Measurements from ENCODE around the gene SLC46A2. TPM values are rescaled to one million over a fixed set of nuclear protein-coding genes. Genes with fewer than 3 reads are reported as not detected.

SLC46A2 gene, protein sequence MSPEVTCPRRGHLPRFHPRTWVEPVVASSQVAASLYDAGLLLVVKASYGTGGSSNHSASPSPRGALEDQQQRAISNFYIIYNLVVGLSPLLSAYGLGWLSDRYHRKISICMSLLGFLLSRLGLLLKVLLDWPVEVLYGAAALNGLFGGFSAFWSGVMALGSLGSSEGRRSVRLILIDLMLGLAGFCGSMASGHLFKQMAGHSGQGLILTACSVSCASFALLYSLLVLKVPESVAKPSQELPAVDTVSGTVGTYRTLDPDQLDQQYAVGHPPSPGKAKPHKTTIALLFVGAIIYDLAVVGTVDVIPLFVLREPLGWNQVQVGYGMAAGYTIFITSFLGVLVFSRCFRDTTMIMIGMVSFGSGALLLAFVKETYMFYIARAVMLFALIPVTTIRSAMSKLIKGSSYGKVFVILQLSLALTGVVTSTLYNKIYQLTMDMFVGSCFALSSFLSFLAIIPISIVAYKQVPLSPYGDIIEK
- polyA plus RNA-seq (not detected in 2 replicates), polyA minus RNA-seq (not detected in 2 replicates)

DNA sequence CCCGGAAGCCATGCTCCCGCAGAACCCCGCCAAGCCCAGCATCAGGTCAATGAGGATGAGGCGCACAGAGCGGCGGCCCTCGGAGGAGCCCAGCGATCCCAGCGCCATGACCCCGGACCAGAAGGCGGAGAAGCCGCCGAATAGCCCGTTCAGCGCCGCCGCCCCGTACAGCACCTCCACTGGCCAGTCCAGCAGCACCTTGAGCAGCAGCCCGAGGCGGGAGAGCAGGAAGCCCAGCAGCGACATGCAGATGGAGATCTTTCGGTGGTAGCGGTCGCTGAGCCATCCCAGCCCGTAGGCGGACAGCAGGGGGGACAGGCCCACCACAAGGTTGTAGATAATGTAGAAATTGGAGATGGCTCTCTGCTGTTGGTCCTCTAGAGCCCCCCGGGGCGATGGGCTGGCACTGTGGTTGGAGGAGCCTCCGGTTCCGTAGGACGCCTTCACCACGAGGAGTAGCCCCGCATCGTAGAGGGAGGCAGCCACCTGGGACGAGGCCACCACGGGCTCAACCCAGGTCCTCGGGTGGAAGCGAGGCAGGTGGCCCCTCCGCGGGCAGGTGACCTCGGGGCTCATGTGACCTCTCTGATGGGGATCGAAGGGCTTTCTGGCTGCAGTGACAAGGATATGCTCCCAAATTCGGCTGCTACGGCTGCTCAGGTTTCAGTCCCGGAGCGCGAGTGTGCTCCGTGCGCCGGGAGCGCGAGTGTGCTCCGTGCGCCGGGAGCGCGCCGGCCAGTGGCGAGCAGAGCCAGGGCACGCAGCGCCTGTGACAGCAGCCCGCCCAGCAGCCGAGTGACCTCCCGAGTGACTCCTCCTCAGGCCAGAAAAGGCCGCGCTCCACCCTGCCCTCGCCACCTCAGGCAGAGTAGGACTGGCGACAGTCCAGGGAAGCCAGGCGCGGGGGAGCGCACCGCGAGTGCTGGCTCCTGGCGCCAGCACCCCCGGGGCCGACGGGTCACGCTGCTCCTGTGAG lies at the start of gene SLC46A2:
Gene SLC46A2, minus strand, starts transcription at position 771 of the 976 bp plus-strand sequence. Its CDS starts 195 bp downstream, at position 576.
- Histone ChIP-seq H2AFZ (ENCODE audit: low read depth, low read length) (no peak within 1 kb of the TSS), H4K20me1 (ENCODE audit: insufficient read depth) (no peaks in the 10 kb centered on the region), H3K9ac (ENCODE audit: low read length) (no peak within 1 kb of the TSS), H3K79me2 (replicated peaks; ENCODE audit: insufficient read depth, low read length) (no peaks in the 10 kb centered on the region), H3K36me3 (ENCODE audit: insufficient read depth, low read length) (no peaks in the 10 kb centered on the region), H3K9me3 (ENCODE audit: low read length) (no peaks in the 10 kb centered on the region), H3K9me2 (ENCODE audit: insufficient read depth, low read length) (no peaks in the 10 kb centered on the region), H3K27ac (ENCODE audit: low read length) (no peak within 1 kb of the TSS), H3K27me3 (ENCODE audit: insufficient read depth, low read depth, low read length) (peaks cover 17% of the 10 kb centered on the region), H3K4me3 (ENCODE audit: low read length) (peak within 1 kb of the TSS; percentile 63), H3F3A (ENCODE audit: insufficient read depth, low read length, poor library complexity, severe bottlenecking) (no peaks in the 10 kb centered on the region), H3K4me2 (ENCODE audit: low read length) (no peak within 1 kb of the TSS)
- TF ChIP-seq POLR2AphosphoS5 (IDR thresholded peaks at IDR 0.05) (no peak), EP300 (conservative IDR thresholded peaks at IDR 0.05; ENCODE audit: poor library complexity, severe bottlenecking) (no peak)

DNA sequence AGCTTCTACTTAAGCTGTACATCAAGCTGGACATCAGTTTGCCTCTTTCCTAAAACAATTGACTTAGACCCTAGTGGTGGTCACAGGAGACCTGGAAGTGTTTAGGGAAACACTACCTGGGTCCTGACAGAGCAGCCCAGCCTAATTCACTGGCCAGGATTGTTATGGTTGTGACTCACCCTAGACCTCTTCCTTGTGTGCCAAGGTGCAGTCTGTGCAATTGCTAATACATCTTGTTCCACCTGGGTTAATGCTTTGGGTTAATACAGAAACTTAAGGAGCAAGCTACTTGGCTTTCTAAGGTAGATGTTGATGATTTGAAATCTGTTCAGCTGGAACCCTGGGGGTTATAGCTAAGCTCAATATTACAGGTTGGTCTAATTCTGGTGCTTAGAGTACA lies 48.7 kb upstream of the SLC46A2 start:
- Histone ChIP-seq H3K4me3 (ENCODE audit: low read length) (no peak overlapping the region), H3K4me2 (ENCODE audit: low read length) (no peak overlapping the region), H3K79me2 (replicated peaks; ENCODE audit: insufficient read depth, low read length) (no peaks in the 10 kb centered on the region), H4K20me1 (ENCODE audit: insufficient read depth) (no peaks in the 10 kb centered on the region), H3K9ac (ENCODE audit: low read length) (no peak overlapping the region), H3K27ac (ENCODE audit: low read length) (no peak overlapping the region), H2AFZ (ENCODE audit: low read depth, low read length) (no peak overlapping the region), H3F3A (ENCODE audit: insufficient read depth, low read length, poor library complexity, severe bottlenecking) (no peaks in the 10 kb centered on the region), H3K27me3 (ENCODE audit: insufficient read depth, low read depth, low read length) (no peaks in the 10 kb centered on the region), H3K9me2 (ENCODE audit: insufficient read depth, low read length) (no peaks in the 10 kb centered on the region), H3K36me3 (ENCODE audit: insufficient read depth, low read length) (no peaks in the 10 kb centered on the region), H3K9me3 (ENCODE audit: low read length) (no peaks in the 10 kb centered on the region)
- no peak for TF ChIP-seq SMC3 (conservative IDR thresholded peaks at IDR 0.05; ENCODE audit: poor library complexity)
- no peak for TF ChIP-seq POLR2AphosphoS5 (IDR thresholded peaks at IDR 0.05)
- TF ChIP-seq TAF1 (IDR thresholded peaks at IDR 0.05; ENCODE audit: low read depth): no peak
- no peak for TF ChIP-seq EP300 (conservative IDR thresholded peaks at IDR 0.05; ENCODE audit: poor library complexity, severe bottlenecking)
- TF ChIP-seq RAD21 (conservative IDR thresholded peaks at IDR 0.05): no peak
- TF ChIP-seq EZH2 (IDR thresholded peaks at IDR 0.05; ENCODE audit: borderline replicate concordance, insufficient read depth, low read length, poor library complexity, severe bottlenecking): no peak

DNA sequence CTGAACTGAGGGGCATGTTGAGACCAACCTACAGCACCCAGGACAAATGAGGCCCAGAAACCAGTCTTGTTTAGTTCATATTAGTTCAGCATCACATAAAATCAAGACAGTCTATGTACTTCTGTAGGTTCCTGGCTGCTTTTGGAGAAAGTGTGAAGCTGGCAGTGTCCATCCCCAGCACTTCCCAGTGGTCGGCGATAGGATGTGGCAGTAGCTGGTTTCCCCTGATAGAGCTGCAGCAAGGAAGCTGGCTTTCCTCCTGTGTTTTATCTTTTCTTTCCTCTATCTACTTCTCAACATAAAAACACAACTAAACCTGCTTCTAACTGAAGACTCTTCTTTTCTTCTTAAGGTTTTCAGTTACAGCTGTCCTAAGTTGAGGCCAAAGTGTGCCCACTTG lies 43.0 kb upstream of the SLC46A2 start:
- Histone ChIP-seq H3K4me3 (ENCODE audit: low read length) (no peak overlapping the region), H3K27me3 (ENCODE audit: insufficient read depth, low read depth, low read length) (no peaks in the 10 kb centered on the region), H3K9me3 (ENCODE audit: low read length) (no peaks in the 10 kb centered on the region), H3K36me3 (ENCODE audit: insufficient read depth, low read length) (no peaks in the 10 kb centered on the region), H4K20me1 (ENCODE audit: insufficient read depth) (no peaks in the 10 kb centered on the region), H3K27ac (ENCODE audit: low read length) (no peak overlapping the region), H3F3A (ENCODE audit: insufficient read depth, low read length, poor library complexity, severe bottlenecking) (no peaks in the 10 kb centered on the region), H3K9ac (ENCODE audit: low read length) (no peak overlapping the region), H3K4me2 (ENCODE audit: low read length) (no peak overlapping the region), H2AFZ (ENCODE audit: low read depth, low read length) (no peak overlapping the region), H3K79me2 (replicated peaks; ENCODE audit: insufficient read depth, low read length) (no peaks in the 10 kb centered on the region), H3K9me2 (ENCODE audit: insufficient read depth, low read length) (no peaks in the 10 kb centered on the region)
- TF ChIP-seq TAF1 (IDR thresholded peaks at IDR 0.05; ENCODE audit: low read depth): no peak
- no peak for TF ChIP-seq EZH2 (IDR thresholded peaks at IDR 0.05; ENCODE audit: borderline replicate concordance, insufficient read depth, low read length, poor library complexity, severe bottlenecking)
- TF ChIP-seq RAD21 (conservative IDR thresholded peaks at IDR 0.05): no peak
- TF ChIP-seq, protein P1, sequence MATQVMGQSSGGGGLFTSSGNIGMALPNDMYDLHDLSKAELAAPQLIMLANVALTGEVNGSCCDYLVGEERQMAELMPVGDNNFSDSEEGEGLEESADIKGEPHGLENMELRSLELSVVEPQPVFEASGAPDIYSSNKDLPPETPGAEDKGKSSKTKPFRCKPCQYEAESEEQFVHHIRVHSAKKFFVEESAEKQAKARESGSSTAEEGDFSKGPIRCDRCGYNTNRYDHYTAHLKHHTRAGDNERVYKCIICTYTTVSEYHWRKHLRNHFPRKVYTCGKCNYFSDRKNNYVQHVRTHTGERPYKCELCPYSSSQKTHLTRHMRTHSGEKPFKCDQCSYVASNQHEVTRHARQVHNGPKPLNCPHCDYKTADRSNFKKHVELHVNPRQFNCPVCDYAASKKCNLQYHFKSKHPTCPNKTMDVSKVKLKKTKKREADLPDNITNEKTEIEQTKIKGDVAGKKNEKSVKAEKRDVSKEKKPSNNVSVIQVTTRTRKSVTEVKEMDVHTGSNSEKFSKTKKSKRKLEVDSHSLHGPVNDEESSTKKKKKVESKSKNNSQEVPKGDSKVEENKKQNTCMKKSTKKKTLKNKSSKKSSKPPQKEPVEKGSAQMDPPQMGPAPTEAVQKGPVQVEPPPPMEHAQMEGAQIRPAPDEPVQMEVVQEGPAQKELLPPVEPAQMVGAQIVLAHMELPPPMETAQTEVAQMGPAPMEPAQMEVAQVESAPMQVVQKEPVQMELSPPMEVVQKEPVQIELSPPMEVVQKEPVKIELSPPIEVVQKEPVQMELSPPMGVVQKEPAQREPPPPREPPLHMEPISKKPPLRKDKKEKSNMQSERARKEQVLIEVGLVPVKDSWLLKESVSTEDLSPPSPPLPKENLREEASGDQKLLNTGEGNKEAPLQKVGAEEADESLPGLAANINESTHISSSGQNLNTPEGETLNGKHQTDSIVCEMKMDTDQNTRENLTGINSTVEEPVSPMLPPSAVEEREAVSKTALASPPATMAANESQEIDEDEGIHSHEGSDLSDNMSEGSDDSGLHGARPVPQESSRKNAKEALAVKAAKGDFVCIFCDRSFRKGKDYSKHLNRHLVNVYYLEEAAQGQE (IDR thresholded peaks at IDR 0.05; ENCODE audit: borderline replicate concordance): no peak
- TF ChIP-seq, protein P2, sequence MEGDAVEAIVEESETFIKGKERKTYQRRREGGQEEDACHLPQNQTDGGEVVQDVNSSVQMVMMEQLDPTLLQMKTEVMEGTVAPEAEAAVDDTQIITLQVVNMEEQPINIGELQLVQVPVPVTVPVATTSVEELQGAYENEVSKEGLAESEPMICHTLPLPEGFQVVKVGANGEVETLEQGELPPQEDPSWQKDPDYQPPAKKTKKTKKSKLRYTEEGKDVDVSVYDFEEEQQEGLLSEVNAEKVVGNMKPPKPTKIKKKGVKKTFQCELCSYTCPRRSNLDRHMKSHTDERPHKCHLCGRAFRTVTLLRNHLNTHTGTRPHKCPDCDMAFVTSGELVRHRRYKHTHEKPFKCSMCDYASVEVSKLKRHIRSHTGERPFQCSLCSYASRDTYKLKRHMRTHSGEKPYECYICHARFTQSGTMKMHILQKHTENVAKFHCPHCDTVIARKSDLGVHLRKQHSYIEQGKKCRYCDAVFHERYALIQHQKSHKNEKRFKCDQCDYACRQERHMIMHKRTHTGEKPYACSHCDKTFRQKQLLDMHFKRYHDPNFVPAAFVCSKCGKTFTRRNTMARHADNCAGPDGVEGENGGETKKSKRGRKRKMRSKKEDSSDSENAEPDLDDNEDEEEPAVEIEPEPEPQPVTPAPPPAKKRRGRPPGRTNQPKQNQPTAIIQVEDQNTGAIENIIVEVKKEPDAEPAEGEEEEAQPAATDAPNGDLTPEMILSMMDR (IDR thresholded peaks at IDR 0.05; ENCODE audit: poor library complexity, severe bottlenecking): no peak
- no peak for TF ChIP-seq SMC3 (conservative IDR thresholded peaks at IDR 0.05; ENCODE audit: poor library complexity)
- no peak for TF ChIP-seq MXI1 (conservative IDR thresholded peaks at IDR 0.05; ENCODE audit: poor library complexity, severe bottlenecking)
- no peak for TF ChIP-seq POLR2AphosphoS5 (IDR thresholded peaks at IDR 0.05)
- TF ChIP-seq EP300 (conservative IDR thresholded peaks at IDR 0.05; ENCODE audit: poor library complexity, severe bottlenecking): no peak

All from neural cell (in vitro differentiated cells).